ENCODE measurements around the gene ACAD10. TPM values are rescaled to one million over a fixed set of nuclear protein-coding genes. Genes with fewer than 3 reads are reported as not detected.

ACAD10 gene
- total and polyA plus RNA-seq, 2 of the 13 experiments (the other 11 are each of a cell fraction or from before 2014, with no cell fraction given) = 15.2 to 16.3 TPM

- TF ChIP-seq PRDM10 (CRISPR knock-in tag; IDR thresholded peaks at IDR 0.05; ENCODE audit: low read depth) (peak; percentile 59; the same call in 1 of the 2 replicates), CREB1 (IDR thresholded peaks at IDR 0.05) (no peak), CREB1 (CRISPR knock-in tag; IDR thresholded peaks at IDR 0.05) (peak; percentile 64; the same call in 1 of the 2 replicates), ZSCAN29 (CRISPR knock-in tag; conservative IDR thresholded peaks at IDR 0.05) (no peak), ZNF879 (CRISPR knock-in tag; IDR thresholded peaks at IDR 0.05) (0 out of 2 replicates have a peak, but pooled peaks have one; percentile 59), CENPT (CRISPR knock-in tag; IDR thresholded peaks at IDR 0.05; ENCODE audit: low read depth) (peak; percentile 80; the same call in 1 of the 2 replicates), IKZF5 (CRISPR knock-in tag; IDR thresholded peaks at IDR 0.05) (peak; percentile 66), ZNF251 (CRISPR knock-in tag; IDR thresholded peaks at IDR 0.05) (no peak), ZSCAN5A (CRISPR knock-in tag; IDR thresholded peaks at IDR 0.05; ENCODE audit: borderline replicate concordance) (0 out of 2 replicates have a peak, but pooled peaks have one; percentile 38), HOXD1 (CRISPR knock-in tag; IDR thresholded peaks at IDR 0.05) (no peak), SP5 (CRISPR knock-in tag; IDR thresholded peaks at IDR 0.05; ENCODE audit: borderline replicate concordance, low read depth) (peak; percentile 14; the same call in 1 of the 2 replicates), RBM39 (IDR thresholded peaks at IDR 0.05; ENCODE audit: low read depth, low read length, poor library complexity, severe bottlenecking) (peak; percentile 64), TP53 (CRISPR knock-in tag; conservative IDR thresholded peaks at IDR 0.05) (no peak), AGO2 (optimal IDR thresholded peaks at IDR 0.05; ENCODE audit: low read depth, low read length) (peak; percentile 57), SRY (CRISPR knock-in tag; IDR thresholded peaks at IDR 0.05) (peak; percentile 90; the same call in 1 of the 2 replicates), SPEN (CRISPR knock-in tag; IDR thresholded peaks at IDR 0.05; ENCODE audit: low read depth) (peak; percentile 92), ZNF598 (CRISPR knock-in tag; IDR thresholded peaks at IDR 0.05; ENCODE audit: borderline replicate concordance) (0 out of 2 replicates have a peak, but pooled peaks have one; percentile 9)
These were observed at the start of gene ACAD10, which contains the start of gene BRAP (continued) for GRCh38 chr12:111685811-111686573.

Measured in HepG2 (cell line).